HUES6 (cell line): ENCODE measurements around the gene FAM162B.
"Not testable (repeated sequence)": the region's sequence is repeated elsewhere in the genome, so short reads cannot be mapped to it uniquely, and the experiment has no call there.

Experiments
- H3K27ac ChIP-seq: 2 replicates; pipeline ENCODE4 v1.7.0; 2013; ENCODE audit warnings: low read depth, mild to moderate bottlenecking, low read length, inconsistent platforms
- H3K27me3 ChIP-seq: 2 replicates; pipeline ENCODE4 v1.6.1; 2013; ENCODE audit warnings: low read length; ENCODE audit not compliant: control insufficient read depth, insufficient read depth
- H3K36me3 ChIP-seq: 2 replicates; pipeline ENCODE4 v1.6.1; 2013; ENCODE audit warnings: low read length; ENCODE audit not compliant: control insufficient read depth, insufficient read depth
- H3K4me1 ChIP-seq: 2 replicates; pipeline ENCODE4 v1.6.1; 2013; ENCODE audit warnings: low read length; ENCODE audit not compliant: control insufficient read depth, insufficient read depth
- H3K4me3 ChIP-seq: 2 replicates; pipeline ENCODE4 v1.5.1; 2013; ENCODE audit warnings: low read depth, low read length
- H3K9ac ChIP-seq: one replicate; pipeline ENCODE4 v1.6.1; 2013; ENCODE audit warnings: mild to moderate bottlenecking, low read length
- H3K9me3 ChIP-seq: 2 replicates; pipeline ENCODE4 v1.6.1; 2013; ENCODE audit warnings: low read depth, low read length; ENCODE audit not compliant: control insufficient read depth, insufficient read depth

FAM162B gene

GRCh38 chr6:116726947-116727346 is 38.6 kb downstream of the FAM162B start:
- Histone ChIP-seq H3K27ac (no peak overlapping the region), H3K9me3 (no peaks in the 10 kb centered on the region), H3K36me3 (peaks cover 63% of the 10 kb centered on the region), H3K9ac (no peak overlapping the region), H3K4me3 (no peak overlapping the region), H3K27me3 (no peaks in the 10 kb centered on the region), H3K4me1 (no peaks in the 10 kb centered on the region)

- Histone ChIP-seq H3K4me3 (no peak overlapping the region), H3K9ac (no peak overlapping the region), H3K27ac (no peak overlapping the region), H3K36me3 (peaks cover 47% of the 10 kb centered on the region), H3K4me1 (no peaks in the 10 kb centered on the region), H3K9me3 (no peaks in the 10 kb centered on the region; the same call in 1 of the 2 replicates), H3K27me3 (no peaks in the 10 kb centered on the region)
Measured at GRCh38 chr6:116714761-116715160, 50.8 kb downstream of the FAM162B start.

DNA sequence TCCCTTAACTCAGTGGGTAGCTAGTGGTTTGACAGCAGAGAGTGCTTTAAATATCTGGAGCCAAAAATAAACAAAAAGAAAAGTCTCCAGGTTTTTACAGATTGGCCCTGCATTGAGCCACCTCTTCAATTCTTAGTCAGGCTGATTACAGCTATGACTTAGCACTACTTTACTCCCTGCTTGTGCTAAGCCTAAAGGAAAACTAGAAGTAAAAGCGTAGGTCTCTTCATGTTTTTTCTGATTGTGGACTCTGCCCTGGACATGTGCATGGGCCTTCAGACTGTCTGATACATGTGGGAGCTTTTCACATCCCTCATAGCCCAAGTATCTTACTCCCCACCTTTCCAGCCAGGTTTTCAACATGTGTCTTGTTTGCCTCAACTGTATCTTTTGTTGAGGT is 51.2 kb downstream of the FAM162B start:
- H3K9ac ChIP-seq = no peak overlapping the region
- no peak overlapping the region; the same call in 1 of the 2 replicates for H3K27ac ChIP-seq
- H3K9me3 ChIP-seq = no peaks in the 10 kb centered on the region; the same call in 1 of the 2 replicates
- no peaks in the 10 kb centered on the region for H3K27me3 ChIP-seq
- H3K4me3 ChIP-seq = no peak overlapping the region
- no peaks in the 10 kb centered on the region for H3K4me1 ChIP-seq
- peaks cover 42% of the 10 kb centered on the region for H3K36me3 ChIP-seq

- H3K27ac ChIP-seq = no peak overlapping the region
- H3K9ac ChIP-seq = no peak overlapping the region
- H3K9me3 ChIP-seq = no peaks in the 10 kb centered on the region
- no peaks in the 10 kb centered on the region for H3K27me3 ChIP-seq
- no peak overlapping the region for H3K4me3 ChIP-seq
- no peaks in the 10 kb centered on the region for H3K4me1 ChIP-seq
- peaks cover 50% of the 10 kb centered on the region for H3K36me3 ChIP-seq
Measured at GRCh38 chr6:116705917-116706316, 59.6 kb downstream of the FAM162B start.

GRCh38 chr6:116703888-116704287 is 61.6 kb downstream of the FAM162B start:
- H3K9ac ChIP-seq, H3K27ac ChIP-seq, H3K27me3 ChIP-seq, H3K9me3 ChIP-seq, H3K4me1 ChIP-seq, H3K4me3 ChIP-seq: not testable (repeated sequence)
- H3K36me3 ChIP-seq = peaks cover 66% of the 10 kb centered on the region
